NCI-H2196 (cell line): ENCODE measurements around the gene SSTR5.

Experiments
- DNase-seq: peaks from one replicate; lab custom pipeline; 2025; ENCODE audit not compliant: unreplicated experiment; lab: John Stamatoyannopoulos, UW

SSTR5 gene

GRCh38 chr16:1039762-1040161 lies 32.8 kb upstream of the SSTR5 start:
- no peak for DNase-seq

- DNase-seq, result no peak
These were observed 32.2 kb upstream of the SSTR5 start for GRCh38 chr16:1040346-1040745.

GRCh38 chr16:1042049-1042744 lies 30.4 kb upstream of the SSTR5 start:
- no peak for DNase-seq

GRCh38 chr16:1042866-1043265 lies 29.7 kb upstream of the SSTR5 start:
- DNase-seq, result peak; percentile 67

GRCh38 chr16:1043881-1044451 lies 28.6 kb upstream of the SSTR5 start:
- DNase-seq, result no peak

- DNase-seq, result no peak
These were observed 27.9 kb upstream of the SSTR5 start for GRCh38 chr16:1044460-1045309.

- DNase-seq, result no peak
These were observed 27.1 kb upstream of the SSTR5 start for GRCh38 chr16:1045310-1045992.

GRCh38 chr16:1045993-1046911 lies 26.3 kb upstream of the SSTR5 start:
- no peak for DNase-seq

- DNase-seq, result no peak
These were observed 25.4 kb upstream of the SSTR5 start for GRCh38 chr16:1047123-1047522.

GRCh38 chr16:1047801-1048200 lies 24.7 kb upstream of the SSTR5 start:
- no peak for DNase-seq

- DNase-seq, result peak; percentile 84
These were observed 24.0 kb upstream of the SSTR5 start for GRCh38 chr16:1048442-1049112.

GRCh38 chr16:1049113-1049975 lies 23.2 kb upstream of the SSTR5 start:
- DNase-seq, result no peak

GRCh38 chr16:1049976-1050247 lies 22.6 kb upstream of the SSTR5 start:
- DNase-seq, result no peak

- no peak for DNase-seq
These were observed 22.0 kb upstream of the SSTR5 start for GRCh38 chr16:1050516-1050915.

GRCh38 chr16:1050921-1051320 lies 21.6 kb upstream of the SSTR5 start:
- DNase-seq, result no peak

- no peak for DNase-seq
These were observed 21.1 kb upstream of the SSTR5 start for GRCh38 chr16:1051446-1051845.

GRCh38 chr16:1052721-1053120 lies 19.8 kb upstream of the SSTR5 start:
- DNase-seq, result no peak

- DNase-seq, result no peak
These were observed 19.4 kb upstream of the SSTR5 start for GRCh38 chr16:1053121-1053521.

- no peak for DNase-seq
These were observed 18.7 kb upstream of the SSTR5 start for GRCh38 chr16:1053700-1054368.
